Left ventricle myocardium superior (tissue), 1 donor: ENCODE data around the gene USP6NL. TPM values are rescaled to one million over a fixed set of nuclear protein-coding genes. Genes with fewer than 3 reads are reported as not detected.
"Not testable (repeated sequence)": the region's sequence is repeated elsewhere in the genome, so short reads cannot be mapped to it uniquely, and the experiment has no call there.

Experiments
- ATAC-seq: fragments of 200-7000 bp; cut with Tn5 transposase; one replicate; pipeline ENCODE4 v1.9.1; 2020; ENCODE audit warnings: mild to moderate bottlenecking, moderate library complexity
- DNase-seq: peaks from one replicate; pipeline ENCODE4 v3.0.0-alpha.2; 2020
- intact Hi-C: fragments of 100-400 bp; cut with micrococcal nuclease; formaldehyde crosslinking; loops from one replicate; pipeline ENCODE4 v1.11.0; 2022
- long read RNA-seq: library from polyadenylated mRNA; unstranded; transcript quantifications from one replicate; pipeline ENCODE4 v2.0.0, GENCODE V29; 2021
- total RNA-seq: library from RNA; stranded (reverse); fragmentation: NEBNext Ultra II Directional; extraction: Animal tissue kit (Norgen Biotek cat#: 25700); gene quantifications from one replicate; pipeline ENCODE4 v1.2.1, GENCODE V29; 2021
- donor health status: DM: no; HTN: yes; CAD: no; lungs with severe emphysema.

The USP6NL gene
- total RNA-seq = 6.9 TPM
- long read RNA-seq, full-length matches to known transcripts = 4 of 4 reads
- long read RNA-seq, partial matches to known transcripts = 0 of 4 reads
- long read RNA-seq, other reads (novel, unspliced or antisense) = 0 of 4 reads

- DNase-seq (peak; percentile 95), ATAC-seq (peak; percentile 99)
- intact Hi-C loops = no loop called here
Measured at GRCh38 chr10:11611248-11612020, at the start of gene USP6NL. USP6NL (minus strand) TSS chr10:11611650; CDS start chr10:11597634, 14,016 bp downstream.

DNA sequence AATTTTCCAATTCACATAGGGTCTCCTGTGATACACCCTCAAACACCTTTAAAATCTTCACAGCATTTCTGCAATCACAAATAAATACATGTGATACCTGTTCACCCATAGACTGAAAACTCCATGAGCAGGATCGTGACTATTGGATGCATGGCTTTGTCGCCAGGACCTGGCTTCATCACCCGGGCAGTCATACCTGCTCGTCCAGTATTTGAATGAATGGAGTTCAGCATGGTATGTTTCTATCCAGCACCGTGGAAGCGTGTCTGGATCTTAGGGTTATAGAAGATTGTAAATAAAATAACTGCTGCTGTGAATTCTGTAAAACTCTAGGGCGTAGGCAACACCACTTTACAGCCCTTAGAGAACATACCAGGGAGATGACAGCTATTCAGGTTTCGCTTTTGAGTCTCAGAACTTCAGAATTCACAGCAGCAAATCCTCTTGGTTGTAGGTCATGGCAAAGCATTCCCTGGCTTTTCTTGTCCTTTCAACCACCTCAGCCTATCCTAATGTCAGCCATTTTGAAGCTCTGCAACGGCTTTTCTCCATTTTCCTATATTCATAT lies 47.4 kb upstream of the USP6NL start:
- ATAC-seq (no peak), DNase-seq (no peak)
- intact Hi-C loops = no loop called here

DNA sequence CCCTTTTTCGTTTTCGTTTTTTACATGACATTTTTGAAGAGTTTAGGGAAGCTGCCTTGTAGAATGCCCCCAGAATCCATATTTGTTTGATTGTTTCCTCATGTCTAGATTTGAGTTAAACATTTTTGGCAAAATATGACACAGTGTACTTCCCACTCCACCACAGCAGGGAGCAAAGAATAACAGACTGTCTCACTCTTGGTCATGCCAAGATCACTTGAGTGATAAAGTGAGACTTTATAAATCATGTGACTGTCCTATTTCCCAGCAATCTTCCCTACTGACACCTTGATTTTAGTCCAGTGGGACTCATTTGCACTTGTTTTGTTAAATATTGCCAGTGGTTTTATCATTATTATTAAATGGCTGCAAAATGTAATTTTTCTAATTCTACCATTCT lies 44.4 kb upstream of the USP6NL start:
- DNase-seq (no peak), ATAC-seq (no peak)
- intact Hi-C loops = no loop called here

- ATAC-seq = no peak
- intact Hi-C loops = no loop called here
- no peak for DNase-seq
Measured at GRCh38 chr10:11654659-11655058, 43.2 kb upstream of the USP6NL start.

DNA sequence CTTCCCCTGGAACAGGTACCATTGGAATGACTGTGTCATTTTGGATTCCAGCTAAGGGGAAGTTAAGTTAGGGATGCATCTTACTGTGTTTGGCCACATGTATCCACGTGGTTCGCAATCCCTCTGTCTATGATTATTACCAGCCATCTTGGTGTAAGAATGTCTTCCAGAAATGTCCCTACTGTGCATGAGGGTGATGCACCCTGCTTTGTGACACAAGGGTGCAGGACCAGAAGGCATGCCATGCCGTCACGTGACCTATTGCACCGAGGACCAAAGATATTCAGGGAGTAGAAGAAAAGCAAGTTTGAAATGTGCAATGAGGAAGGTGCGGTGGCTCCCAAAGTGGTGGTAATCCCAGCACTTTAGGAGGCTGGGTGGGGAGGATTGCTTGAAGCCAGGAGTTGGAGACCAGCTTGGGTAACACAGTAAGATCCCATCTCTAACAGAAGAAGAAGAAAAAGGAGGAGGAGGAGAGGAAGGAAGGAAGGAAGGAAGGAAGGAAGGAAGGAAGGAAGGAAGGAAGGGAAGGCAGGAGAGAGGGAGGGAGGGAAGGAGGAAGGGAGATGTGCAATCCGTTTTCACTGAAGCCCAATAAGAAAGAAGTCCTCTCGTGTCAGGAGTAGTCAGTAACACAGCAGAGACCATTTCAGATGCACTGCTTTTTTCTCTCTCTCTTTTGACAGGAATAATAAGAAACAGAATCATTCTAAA lies 42.5 kb upstream of the USP6NL start:
- ATAC-seq (no peak), DNase-seq (no peak)

DNA sequence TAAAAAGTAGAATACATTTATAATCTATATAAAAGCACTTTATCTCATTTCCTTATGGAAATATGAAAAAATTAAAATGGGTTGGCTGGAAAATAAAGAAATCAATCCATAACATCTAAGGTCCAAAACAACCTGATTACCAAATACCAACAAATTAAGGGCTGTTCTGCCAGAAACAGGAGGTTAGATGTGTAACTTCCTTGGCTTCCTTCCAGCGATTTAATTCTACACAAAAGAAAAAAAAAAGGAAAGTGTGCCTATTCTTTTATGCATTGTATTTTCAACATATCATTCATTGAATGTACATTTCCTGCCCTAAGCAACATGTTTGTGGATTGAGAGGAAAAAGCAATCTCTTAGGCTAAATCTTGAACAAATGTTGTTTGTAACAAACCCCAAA lies 36.2 kb upstream of the USP6NL start:
- DNase-seq = no peak
- ATAC-seq = no peak
- intact Hi-C loops = no loop called here

More for the DNA sequence above, 42.5 kb upstream of the USP6NL start:
- intact Hi-C loops = no loop called here

DNA sequence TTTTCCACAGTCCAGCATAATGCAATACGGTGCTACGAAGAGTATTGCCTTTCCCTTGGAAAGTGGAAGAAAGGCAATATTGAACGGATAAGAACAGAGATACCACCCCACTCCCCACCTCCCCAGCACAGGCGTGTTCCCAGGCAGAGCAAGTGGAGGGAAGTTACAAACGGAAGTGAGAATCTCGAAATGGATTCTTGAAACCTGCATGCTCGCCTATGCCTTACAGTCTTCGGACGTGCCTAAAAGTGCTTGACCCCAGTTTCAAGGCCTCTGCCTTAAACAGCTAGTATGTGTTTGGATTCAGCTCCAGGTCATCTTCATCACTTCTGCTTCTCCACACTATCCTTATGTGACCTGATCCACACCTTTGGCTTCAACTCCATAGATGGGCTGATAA lies 35.0 kb upstream of the USP6NL start:
- no peak for DNase-seq
- ATAC-seq = no peak
- intact Hi-C loops = no loop called here

GRCh38 chr10:11643039-11643438 lies 31.6 kb upstream of the USP6NL start:
- no peak for ATAC-seq
- no peak for DNase-seq
- intact Hi-C loops = no loop called here

DNA sequence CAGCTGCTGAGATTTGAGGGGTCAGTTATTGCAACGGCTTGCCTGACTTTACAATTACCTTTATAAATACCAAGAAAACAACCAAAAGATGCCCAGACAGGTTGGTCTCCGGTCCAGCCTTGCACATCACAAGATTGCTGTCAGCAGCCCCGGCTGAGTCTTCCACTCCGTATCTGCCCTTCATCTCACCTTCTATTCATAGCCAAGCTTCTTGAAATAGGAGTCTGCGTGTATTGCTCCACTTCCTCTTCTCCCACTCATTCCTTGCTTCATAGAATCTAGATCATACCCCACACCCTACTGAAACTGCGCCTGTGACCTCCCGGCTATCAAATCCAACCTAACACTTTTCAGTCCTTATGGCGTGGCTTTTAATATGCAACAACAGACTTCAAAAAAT lies 31.1 kb upstream of the USP6NL start:
- ATAC-seq = no peak
- intact Hi-C loops = no loop called here
- DNase-seq = no peak

- ATAC-seq (no peak), DNase-seq (no peak)
- intact Hi-C loops = no loop called here
Measured at GRCh38 chr10:11639849-11640764, 28.7 kb upstream of the USP6NL start.

DNA sequence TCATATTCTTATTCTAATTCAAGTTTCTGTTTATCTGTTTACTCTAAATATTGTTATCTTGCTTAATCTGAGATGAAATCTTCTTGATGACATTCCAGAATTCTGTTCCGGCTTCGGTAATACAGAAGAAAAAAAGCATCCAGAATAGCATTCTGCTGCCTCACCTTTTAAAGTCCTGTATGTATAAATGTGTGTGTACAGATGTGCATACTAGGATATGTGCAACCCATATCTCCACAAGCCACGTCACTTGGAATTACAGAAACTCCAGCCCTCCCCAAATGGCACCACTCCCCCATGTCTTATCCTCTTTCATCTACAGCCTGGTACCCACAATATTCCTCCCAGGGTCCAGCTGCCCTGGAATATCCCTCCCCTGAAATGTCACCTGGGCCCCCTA lies 27.9 kb upstream of the USP6NL start:
- intact Hi-C loops = no loop called here
- DNase-seq = no peak
- no peak for ATAC-seq

DNA sequence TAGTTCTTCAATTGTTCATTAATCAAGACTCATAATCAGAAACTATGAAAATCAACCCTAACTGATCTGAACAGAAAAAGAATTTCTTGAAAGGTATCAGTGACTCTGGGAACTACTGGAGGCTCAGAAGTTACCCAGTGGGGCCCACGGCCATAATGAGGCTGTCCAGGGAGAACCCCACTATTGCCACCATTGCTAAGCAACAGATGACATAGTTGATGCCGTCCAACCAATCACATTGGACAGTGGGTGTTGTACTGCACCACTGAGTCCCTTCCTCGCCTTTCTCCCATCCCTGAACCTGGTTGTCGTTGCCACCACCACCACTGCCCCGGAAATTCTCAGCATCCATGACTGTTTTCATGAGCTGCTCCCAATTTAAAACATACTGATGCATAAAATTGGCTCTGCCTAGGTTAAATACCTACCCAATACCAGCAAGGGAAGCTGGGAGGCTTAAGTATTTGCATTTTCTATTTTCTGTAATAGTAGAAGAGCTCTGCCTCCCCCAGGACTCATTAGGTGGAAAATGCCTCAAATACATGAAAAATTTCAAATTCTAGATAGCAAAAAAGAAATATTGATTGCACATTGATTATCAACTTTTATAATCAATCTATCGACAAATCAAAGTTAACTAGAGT lies 26.7 kb upstream of the USP6NL start:
- no peak for ATAC-seq
- DNase-seq = no peak
- intact Hi-C loops = no loop called here

DNA sequence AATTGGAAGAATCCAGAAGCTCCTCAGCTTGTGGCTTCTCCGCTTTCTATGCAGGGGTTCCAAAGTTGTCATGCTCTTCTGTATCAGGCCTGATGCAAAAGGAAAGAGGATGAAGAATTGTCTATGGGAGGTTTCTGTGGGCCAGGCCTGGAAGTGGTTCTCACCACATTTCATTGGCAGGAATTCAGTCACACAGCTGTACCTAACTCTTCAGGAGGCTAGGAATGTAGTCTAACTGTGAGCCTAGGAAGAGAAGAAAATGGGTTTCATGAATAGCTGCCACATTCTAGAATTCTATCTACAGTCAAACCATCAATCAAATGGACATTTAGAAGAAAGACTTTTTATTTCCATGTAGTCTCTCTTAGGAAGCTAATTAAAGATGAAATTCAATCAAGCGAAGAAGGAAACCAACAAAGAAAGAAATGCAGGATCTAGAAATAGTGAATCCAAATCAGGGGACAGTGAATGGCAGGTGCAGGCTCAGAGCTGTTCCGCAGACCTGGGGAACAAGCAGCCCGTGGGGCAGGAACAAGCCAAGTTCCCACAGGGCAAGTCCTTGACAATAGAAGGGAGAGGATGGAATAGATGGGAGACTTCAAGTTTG lies 25.4 kb upstream of the USP6NL start:
- intact Hi-C loops = no loop called here
- ATAC-seq (no peak), DNase-seq (no peak)

DNA sequence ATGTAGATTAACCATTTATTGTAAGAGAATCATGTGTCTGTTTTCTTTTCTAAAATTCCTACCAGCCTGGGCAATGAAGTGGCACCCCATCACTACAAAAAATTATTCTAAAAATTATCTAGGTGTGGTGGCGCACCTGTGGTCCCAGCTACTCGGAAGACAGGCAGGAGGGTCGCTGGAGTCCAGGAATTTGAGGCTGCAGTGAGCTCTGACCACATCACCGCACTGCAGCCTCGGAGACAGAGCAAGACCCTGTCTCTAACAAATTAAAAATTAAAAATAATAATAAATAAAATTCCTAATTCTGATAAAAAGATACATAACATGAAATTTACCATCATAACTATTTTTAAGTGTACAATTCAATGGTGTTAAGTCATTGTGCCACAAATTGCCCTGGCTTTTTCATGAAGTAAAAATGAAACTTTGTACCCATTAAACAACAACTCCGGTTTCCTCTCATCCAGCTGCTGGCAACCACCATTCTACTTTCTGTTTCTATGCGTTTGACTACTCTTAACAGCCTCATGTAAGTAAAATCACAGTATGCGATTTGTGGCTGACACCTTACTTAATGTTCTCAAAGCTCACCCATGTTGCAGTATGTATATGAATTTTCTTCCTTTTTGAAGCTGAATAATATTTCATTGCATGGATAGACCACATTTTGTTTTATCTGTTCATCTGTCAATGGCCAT lies 20.6 kb upstream of the USP6NL start:
- no peak for DNase-seq
- intact Hi-C loops = no loop called here
- no peak for ATAC-seq

DNA sequence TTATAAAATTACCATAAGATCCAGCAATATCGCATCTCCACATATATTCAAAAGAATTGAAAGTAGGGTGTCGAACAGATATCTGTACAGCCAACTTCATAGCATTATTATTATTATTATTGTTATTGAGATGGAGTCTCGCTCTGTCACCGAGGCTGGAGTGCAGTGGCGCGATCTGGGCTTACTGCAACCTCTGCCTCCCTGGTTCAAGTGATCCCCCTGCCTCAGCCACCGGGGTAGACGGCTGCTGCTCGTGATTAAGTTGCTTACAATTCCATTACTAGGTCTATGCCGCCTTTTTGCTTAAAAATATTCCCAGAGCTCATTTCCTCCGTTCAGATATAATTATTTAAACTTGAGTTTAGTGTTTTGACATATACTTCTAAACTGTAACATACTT lies 19.8 kb upstream of the USP6NL start:
- DNase-seq (no peak), ATAC-seq (no peak)
- intact Hi-C loops = no loop called here

DNA sequence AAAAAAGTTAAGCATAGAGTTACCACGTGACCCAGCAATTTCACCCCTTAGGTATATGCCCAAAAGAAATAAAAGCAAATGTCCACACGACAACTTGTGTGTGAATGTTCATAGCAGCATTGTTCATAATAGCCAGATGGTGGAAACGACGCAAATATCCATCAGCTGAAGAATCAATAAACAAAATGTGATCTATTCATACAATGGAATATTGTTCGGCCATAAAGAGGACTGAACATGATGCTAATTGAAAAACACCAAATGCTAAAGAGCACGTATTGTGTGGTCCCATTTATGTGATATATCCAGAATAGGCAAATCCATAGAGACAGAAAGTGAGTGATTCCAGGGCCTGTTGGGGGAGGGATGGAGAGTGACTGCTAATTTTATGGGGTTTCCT lies 18.3 kb upstream of the USP6NL start:
- DNase-seq (no peak), ATAC-seq (no peak)
- intact Hi-C loops = no loop called here

DNA sequence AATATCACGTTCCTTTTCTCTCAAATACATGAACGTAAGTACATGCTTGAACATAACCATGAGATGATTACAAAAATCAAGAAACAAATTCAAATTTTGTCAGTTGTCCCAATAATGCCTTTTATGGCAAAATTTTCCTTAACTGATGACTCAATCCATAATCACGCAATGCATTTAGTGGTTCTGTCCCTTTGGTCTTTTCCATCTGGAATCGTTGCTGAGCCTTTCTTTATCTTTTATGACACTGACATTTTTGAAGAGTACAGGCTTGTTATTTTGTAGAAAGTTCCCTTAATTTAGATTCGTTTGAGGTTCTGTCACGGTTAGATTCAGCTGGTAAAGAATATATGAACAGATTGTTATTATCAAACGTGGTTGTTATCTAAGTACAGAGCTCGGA lies 16.5 kb upstream of the USP6NL start:
- intact Hi-C loops, ATAC-seq, DNase-seq: not testable (repeated sequence)

- intact Hi-C loops = no loop called here
- ATAC-seq (no peak), DNase-seq (no peak)
Measured at GRCh38 chr10:11626071-11626470, 14.6 kb upstream of the USP6NL start.
